SJSA1 (cell line): Measurements from ENCODE around the gene C20orf202. TPM values are rescaled to one million over a fixed set of nuclear protein-coding genes. Genes with fewer than 3 reads are reported as not detected.

Source experiments
- DNase-seq, 2 experiments: peaks; one replicate each; pipeline ENCODE4 v3.0.0-alpha.2; 2015 to 2020; ENCODE audit warnings: low spot score in 2 of 2, low read depth in 1 of 2
- H3K27ac ChIP-seq: fragments of 250-450 bp; sonication (Bioruptor Pico); 2 replicates; pipeline ENCODE4 v1.5.1; 2020; ENCODE audit warnings: mild to moderate bottlenecking, moderate library complexity
- H3K27me3 ChIP-seq: fragments of 250-450 bp; sonication (Bioruptor Pico); replicated peaks from 2 replicates; pipeline ENCODE4 v1.5.1; 2020; ENCODE audit warnings: mild to moderate bottlenecking, moderate library complexity
- H3K36me3 ChIP-seq: fragments of 250-450 bp; sonication (Bioruptor Pico); 2 replicates; pipeline ENCODE4 v1.5.1; 2020; ENCODE audit warnings: mild to moderate bottlenecking
- H3K4me1 ChIP-seq: fragments of 250-450 bp; sonication (Bioruptor Pico); replicated peaks from 2 replicates; pipeline ENCODE4 v1.6.1; 2021; ENCODE audit warnings: mild to moderate bottlenecking
- H3K4me3 ChIP-seq: fragments of 250-450 bp; sonication (Bioruptor Pico); 2 replicates; pipeline ENCODE4 v1.5.1; 2020; ENCODE audit warnings: mild to moderate bottlenecking
- H3K9me3 ChIP-seq: fragments of 250-450 bp; sonication (Bioruptor Pico); replicated peaks from 2 replicates; pipeline ENCODE4 v1.5.1; 2020; ENCODE audit warnings: mild to moderate bottlenecking
- total RNA-seq: library from RNA; depleted of rRNA; stranded (reverse); fragments of >200 nt; shearing (Covaris generic); gene quantifications from 2 replicates; pipeline ENCODE4 v1.2.3, GENCODE V29; 2014; rRNA removed

C20orf202 gene
- total RNA-seq, 1 experiment from 2014 or later: not detected

DNA sequence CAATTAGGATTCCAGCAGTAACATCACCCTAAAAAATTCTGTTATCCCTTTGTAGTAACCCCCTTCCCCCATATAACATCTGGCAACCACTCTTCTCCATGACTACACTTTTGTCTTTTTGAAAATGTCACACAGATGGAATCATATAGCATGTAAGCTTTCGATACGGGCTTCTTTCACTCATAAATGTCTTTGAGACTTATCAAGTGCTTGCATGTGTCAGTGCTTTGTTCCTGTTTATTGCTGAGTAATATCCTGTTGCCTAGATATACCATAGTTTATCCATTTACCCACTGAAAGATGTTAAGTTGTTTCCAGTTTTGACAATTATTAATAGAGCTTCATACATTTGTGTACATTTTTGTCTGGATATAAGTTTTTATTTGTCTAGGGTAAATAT is 52.4 kb downstream of the C20orf202 start:
- DNase-seq: no peak
- Histone ChIP-seq H3K36me3 (no peaks in the 10 kb centered on the region), H3K9me3 (no peaks in the 10 kb centered on the region), H3K4me1 (no peaks in the 10 kb centered on the region), H3K27ac (no peak overlapping the region), H3K27me3 (no peaks in the 10 kb centered on the region), H3K4me3 (no peak overlapping the region)

Other genes starting within 250 kb of the C20orf202 start
- not detected in 2 replicates for gene RSPO4, start 201.1 kb upstream of the C20orf202 start, total RNA-seq
- 81.0 and 130 TPM in 2 replicates for gene PSMF1, start 84.9 kb upstream of the C20orf202 start, total RNA-seq
- not detected in 2 replicates for gene TMEM74B, start 18.5 kb upstream of the C20orf202 start, total RNA-seq
- gene RAD21L1, start 22.6 kb downstream of the C20orf202 start, total RNA-seq: 0.19 and 0.29 TPM in 2 replicates
- 3.3 and 5.4 TPM in 2 replicates for gene SNPH, start 62.8 kb downstream of the C20orf202 start, total RNA-seq
- 1.2 and 1.4 TPM in 2 replicates for gene SDCBP2, start 125.7 kb downstream of the C20orf202 start, total RNA-seq
- 75.3 and 98.6 TPM in 2 replicates for gene FKBP1A, start 189.6 kb downstream of the C20orf202 start, total RNA-seq